Stimulated activated CD4-positive, alpha-beta T cell treated with anti-CD3 and anti-CD28 coated beads, Interleukin-1b, Interleukin-23, amount 100 ng/mL, for 1 hour (primary cell): ENCODE results near the gene HPS3.
"Not testable (repeated sequence)": the region's sequence is repeated elsewhere in the genome, so short reads cannot be mapped to it uniquely, and the experiment has no call there.

Source experiments
- DNase-seq, 2 donors: peaks; one replicate each; pipeline ENCODE4 v3.0.0-alpha.2; 2020; ENCODE audit warnings: low read depth in 2 of 2

HPS3 gene

DNA sequence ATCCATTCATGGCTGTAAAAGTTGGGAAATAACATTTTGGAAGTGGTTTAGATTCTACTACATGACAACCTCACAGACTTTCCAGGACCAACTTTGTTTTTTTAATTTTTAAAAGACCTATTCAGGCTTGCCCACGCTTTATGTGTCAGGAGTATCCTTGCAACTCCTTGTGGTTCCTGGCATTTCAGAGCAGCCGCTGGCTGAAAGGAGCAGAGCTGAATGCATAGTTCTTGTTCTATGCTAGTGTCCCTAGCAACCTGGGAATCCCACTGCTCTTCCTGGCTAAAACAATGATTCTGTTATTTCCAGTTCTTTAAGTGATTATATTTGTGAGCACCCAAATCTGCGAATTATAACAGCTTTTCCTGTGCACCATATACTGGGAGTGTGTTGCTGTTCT, 57.3 kb downstream of the HPS3 start:
- DNase-seq: no peak

GRCh38 chr3:149188494-149188893, 59.1 kb downstream of the HPS3 start:
- DNase-seq: no peak

- no peak for DNase-seq
Observed at GRCh38 chr3:149195221-149195620, 65.8 kb downstream of the HPS3 start.

GRCh38 chr3:149196805-149197592, 67.6 kb downstream of the HPS3 start:
- DNase-seq: not testable (repeated sequence)

DNA sequence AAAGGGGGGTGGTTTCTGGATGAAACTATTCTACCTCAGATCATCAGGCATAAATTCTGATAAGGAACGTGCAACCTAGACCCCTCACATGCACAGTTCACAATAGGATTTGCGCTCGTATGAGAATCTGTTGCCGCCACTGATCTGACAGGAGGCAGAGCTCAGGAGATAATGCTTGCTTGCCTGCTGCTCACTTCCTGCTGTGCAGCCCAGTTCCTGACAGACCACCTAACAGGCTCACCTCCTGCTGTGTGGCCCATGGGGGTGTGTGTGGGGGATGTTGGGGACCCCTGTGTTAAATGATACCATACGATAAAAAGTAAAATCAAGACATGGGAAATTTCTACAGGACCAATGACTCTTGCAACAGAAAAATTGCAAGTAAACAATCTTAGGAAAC, 68.2 kb downstream of the HPS3 start:
- no peak for DNase-seq

DNA sequence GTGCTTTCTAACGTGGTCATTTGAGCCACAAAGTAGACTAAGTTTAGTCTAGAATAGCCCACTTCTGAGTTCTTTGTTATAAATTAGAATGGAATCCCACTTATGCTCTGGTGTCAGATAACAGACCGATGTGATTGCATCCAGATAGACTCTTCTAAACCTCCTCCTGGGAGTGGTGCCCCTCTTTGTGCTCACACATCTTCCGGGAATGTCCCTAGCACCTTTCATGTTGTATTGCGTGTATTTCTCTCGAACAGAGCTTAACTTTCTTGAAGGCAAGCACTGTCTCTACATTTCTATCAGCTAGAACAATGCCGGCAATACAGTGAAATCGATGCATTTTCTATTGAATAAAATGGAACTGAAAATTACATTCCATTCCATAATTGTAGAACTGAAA, 69.2 kb downstream of the HPS3 start:
- no peak for DNase-seq

DNA sequence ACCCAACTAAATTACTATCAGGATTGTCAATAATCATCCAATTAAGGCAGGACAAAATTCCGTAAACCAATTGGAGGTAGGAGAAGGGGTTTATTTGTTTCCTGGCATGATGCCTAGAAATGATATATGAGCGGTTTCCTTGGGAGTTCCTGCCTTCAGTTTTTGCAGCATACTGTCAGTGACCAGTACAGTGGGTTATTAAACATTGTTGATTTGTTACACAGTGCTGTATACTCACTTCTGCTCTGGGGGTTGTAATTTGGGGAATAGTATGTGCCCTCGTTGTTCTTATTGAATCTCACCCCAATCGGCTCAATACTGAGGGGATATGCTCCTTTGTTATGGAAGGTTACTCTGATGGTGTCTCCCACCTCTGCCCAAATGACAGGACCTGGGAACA, 70.0 kb downstream of the HPS3 start:
- no peak for DNase-seq

- DNase-seq: no peak
Observed at GRCh38 chr3:149203758-149204157, 74.3 kb downstream of the HPS3 start.

- no peak for DNase-seq
Observed at GRCh38 chr3:149204390-149204991, 75.1 kb downstream of the HPS3 start.

- DNase-seq: no peak
Observed at GRCh38 chr3:149207475-149207874, 78.0 kb downstream of the HPS3 start.

GRCh38 chr3:149209431-149209830, 80.0 kb downstream of the HPS3 start:
- no peak for DNase-seq

DNA sequence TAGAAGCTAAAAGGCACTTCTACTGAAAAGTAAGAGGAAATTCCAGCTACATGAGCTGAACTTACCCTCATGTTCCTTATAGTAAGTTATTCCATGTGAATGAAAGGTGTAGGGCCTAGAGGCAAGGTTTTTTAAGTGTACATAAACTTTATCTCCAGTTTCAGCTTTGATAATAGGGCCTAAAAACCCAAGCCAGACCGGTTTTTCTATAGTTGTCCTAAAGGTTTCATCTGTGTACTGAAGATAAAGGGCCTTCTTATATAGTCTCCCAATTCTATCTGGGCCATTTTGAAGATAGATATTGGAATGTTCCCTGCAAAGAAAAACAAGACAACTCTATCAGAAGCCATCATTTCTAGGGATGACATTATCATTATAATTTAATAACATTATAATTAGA, 82.9 kb downstream of the HPS3 start:
- DNase-seq: no peak

- no peak for DNase-seq
Observed at GRCh38 chr3:149214702-149215101, 85.3 kb downstream of the HPS3 start.

GRCh38 chr3:149215515-149215914, 86.1 kb downstream of the HPS3 start:
- no peak for DNase-seq

DNA sequence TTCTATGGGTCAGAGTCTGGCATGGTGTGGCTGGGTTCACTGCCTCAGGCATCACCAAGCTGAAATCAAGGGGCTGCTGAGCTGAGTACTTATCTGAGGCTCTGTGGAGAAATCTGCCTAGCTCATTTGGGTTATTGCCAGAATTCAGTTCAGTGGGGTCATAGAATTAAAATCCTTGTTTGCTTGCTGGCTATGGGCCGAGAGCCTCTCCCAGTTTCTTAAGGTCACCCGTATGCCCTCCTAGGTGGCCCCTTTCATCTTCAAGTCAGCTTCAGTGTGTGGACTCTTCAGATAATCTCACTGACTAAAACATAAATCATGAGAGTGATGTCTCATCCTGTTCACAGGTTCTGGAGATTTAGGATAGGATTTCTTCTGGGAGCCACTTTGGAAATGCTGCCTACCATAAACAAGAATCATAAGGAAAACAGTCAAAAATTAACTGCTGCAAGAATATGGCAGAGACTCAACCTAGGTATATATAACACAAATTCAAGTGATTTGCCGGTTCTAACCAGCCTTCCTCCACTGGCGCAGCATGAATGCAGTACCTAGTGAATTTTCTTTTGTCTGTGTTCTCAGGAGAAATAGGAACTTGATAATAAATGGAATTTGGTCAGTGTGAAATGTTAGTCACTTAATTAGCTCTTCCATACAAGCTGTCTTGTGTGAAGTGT, 86.9 kb downstream of the HPS3 start:
- DNase-seq: no peak

- DNase-seq: no peak
Observed at GRCh38 chr3:149217347-149217746, 87.9 kb downstream of the HPS3 start.

- not testable (repeated sequence) for DNase-seq
Observed at GRCh38 chr3:149219380-149220121, 90.1 kb downstream of the HPS3 start.

DNA sequence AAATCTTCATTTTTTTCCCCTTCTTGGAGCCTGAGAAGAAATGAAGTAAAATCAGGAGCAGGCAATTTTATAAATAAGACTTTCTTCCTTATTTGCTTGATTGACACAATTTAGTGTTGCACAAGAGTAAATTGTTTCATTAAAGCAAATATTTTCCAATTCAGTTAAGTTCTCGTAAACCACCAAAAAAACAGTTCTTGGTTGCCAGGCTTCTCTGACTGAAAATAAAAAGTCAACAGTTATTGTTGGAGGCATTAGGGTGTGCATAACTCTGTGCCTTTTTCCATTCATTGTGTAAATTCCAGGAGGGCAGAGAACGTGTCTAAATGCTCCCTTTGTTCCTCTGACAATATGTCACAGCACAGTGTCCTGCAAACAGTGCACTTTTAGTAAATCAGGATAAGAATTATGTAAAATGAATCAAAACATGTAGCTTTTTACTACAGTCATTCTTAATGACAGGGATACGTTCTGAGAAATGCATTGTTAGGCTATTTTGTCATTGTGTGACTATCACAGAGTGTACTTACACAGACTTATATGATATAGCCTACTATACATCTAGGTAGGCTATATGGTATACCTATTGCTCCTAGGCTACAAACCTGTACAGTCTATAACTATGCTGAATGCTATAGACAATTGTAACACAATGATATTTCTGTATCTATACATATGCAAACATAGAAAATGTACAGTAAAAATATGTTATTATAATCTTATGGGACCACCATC, 92.5 kb downstream of the HPS3 start, which contains the start of gene CP:
CP (minus strand) TSS at position 47 of the 735 bp plus-strand sequence; CDS start at position 10, 37 bp downstream.
- no peak for DNase-seq
